Measurements from ENCODE around the gene ANG. TPM values are rescaled to one million over a fixed set of nuclear protein-coding genes. Genes with fewer than 3 reads are reported as not detected.

The ANG gene
- total RNA-seq, 6 experiments from 2014 or later: 361 to 1,830 (median 780) TPM

- ATAC-seq: peak; percentile 59 to 70 (median 64)
- H3K4me1 ChIP-seq: no peaks in the 10 kb centered on the region
- no peaks in the 10 kb centered on the region for H3K9me3 ChIP-seq
- WGBS (ENCODE audit: insufficient coverage, low coverage, low lambda C conversion rate, missing lambda C conversion rate): 44% methylated on average over 4 of the region's 4 CpGs
- no peak for TF ChIP-seq CTCF (IDR thresholded peaks at IDR 0.05)
- no peak for TF ChIP-seq POLR2A (IDR thresholded peaks at IDR 0.05)
- no peaks in the 10 kb centered on the region for H3K27me3 ChIP-seq
- intact Hi-C loops (cut with DNase I): no loop called here
- H3K27ac ChIP-seq: peak overlapping the region in 1 of 3 donors; percentile 18
- no peak overlapping the region for H3K4me3 ChIP-seq
- DNase-seq: peak in 2 of 3 donors; percentile 55 to 60
- H3K36me3 ChIP-seq: no peaks in the 10 kb centered on the region
These were observed 26.2 kb downstream of the ANG start for GRCh38 chr14:20714593-20715250.

GRCh38 chr14:20719777-20720176 lies 31.2 kb downstream of the ANG start:
- intact Hi-C loops (cut with DNase I): no loop called here

DNA sequence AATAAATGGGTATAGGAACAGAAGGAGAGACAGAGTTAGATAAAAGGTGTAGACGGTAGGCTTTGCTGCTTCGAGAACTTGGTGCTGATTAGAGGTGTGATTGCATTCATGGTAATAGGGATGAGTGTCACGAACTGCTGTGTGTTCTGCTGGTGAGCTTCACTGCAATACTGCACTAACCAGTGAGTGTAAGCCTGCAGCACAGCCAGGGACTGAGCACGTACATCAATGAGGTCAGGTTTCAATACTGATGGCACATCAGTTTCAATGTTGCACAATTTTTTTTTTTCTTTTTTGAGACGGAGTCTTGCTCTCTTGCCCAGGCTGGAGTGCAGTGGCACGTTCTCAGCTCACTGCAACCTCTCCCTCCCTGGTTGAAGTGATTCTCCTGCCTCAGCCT lies 32.2 kb downstream of the ANG start:
- no peak overlapping the region for H3K4me3 ChIP-seq
- no peak overlapping the region for H3K27ac ChIP-seq
- intact Hi-C loops (cut with DNase I): no loop called here
- TF ChIP-seq POLR2A (IDR thresholded peaks at IDR 0.05): no peak
- TF ChIP-seq CTCF (IDR thresholded peaks at IDR 0.05): no peak
- H3K36me3 ChIP-seq: no peaks in the 10 kb centered on the region
- ATAC-seq: no peak
- H3K9me3 ChIP-seq: no peaks in the 10 kb centered on the region
- H3K4me1 ChIP-seq: no peaks in the 10 kb centered on the region
- H3K27me3 ChIP-seq: no peaks in the 10 kb centered on the region
- DNase-seq: no peak
- WGBS (ENCODE audit: insufficient coverage, low coverage, low lambda C conversion rate, missing lambda C conversion rate): 53% methylated on average over 5 of the region's 6 CpGs

More at GRCh38 chr14:20719777-20720176, 31.2 kb downstream of the ANG start:
- Histone ChIP-seq H3K27me3 (no peaks in the 10 kb centered on the region), H3K9me3 (no peaks in the 10 kb centered on the region), H3K4me3 (no peak overlapping the region), H3K27ac (no peak overlapping the region), H3K4me1 (no peaks in the 10 kb centered on the region), H3K36me3 (no peaks in the 10 kb centered on the region)
- ATAC-seq: no peak
- WGBS (ENCODE audit: insufficient coverage, low coverage, low lambda C conversion rate, missing lambda C conversion rate): 70% methylated on average over 4 of the region's 4 CpGs
- TF ChIP-seq CTCF (IDR thresholded peaks at IDR 0.05): no peak
- no peak for TF ChIP-seq POLR2A (IDR thresholded peaks at IDR 0.05)
- no peak for DNase-seq

DNA sequence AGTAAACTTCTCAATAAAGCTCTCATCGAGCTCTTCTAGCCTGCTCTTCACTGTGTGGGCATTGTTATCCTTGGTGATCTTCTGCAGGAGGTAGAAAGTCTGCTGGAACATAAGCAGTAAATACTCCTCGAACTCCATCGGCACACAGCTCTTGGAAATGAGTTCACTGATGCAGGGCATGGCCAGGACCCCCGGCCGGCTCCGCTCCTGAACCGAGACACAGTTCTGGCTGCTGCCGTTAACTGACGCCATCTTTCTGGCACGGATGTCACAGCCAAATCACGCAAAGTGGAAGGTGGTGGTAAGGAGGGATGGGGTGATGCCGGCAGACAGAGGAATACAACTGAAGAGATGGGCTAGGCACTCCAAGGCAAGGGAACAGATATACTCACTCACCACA lies 33.5 kb downstream of the ANG start:
- WGBS (ENCODE audit: insufficient coverage, low coverage, low lambda C conversion rate, missing lambda C conversion rate): 78% methylated on average over 4 of the region's 12 CpGs
- TF ChIP-seq CTCF (IDR thresholded peaks at IDR 0.05): no peak
- TF ChIP-seq POLR2A (IDR thresholded peaks at IDR 0.05): no peak

More for the DNA sequence above, 33.5 kb downstream of the ANG start:
- Histone ChIP-seq H3K4me3 (no peak overlapping the region), H3K27ac (no peak overlapping the region), H3K4me1 (no peaks in the 10 kb centered on the region), H3K36me3 (no peaks in the 10 kb centered on the region), H3K27me3 (no peaks in the 10 kb centered on the region), H3K9me3 (no peaks in the 10 kb centered on the region)
- intact Hi-C loops (cut with DNase I): no loop called here
- no peak for ATAC-seq
- DNase-seq: no peak

Data from right lobe of liver (tissue), 6 donors.